ENCODE results near the gene ERVV-1.

Gene ERVV-1

GRCh38 chr19:53004242-53004641 lies 9.5 kb upstream of the ERVV-1 start:
- TF ChIP-seq, protein P1, sequence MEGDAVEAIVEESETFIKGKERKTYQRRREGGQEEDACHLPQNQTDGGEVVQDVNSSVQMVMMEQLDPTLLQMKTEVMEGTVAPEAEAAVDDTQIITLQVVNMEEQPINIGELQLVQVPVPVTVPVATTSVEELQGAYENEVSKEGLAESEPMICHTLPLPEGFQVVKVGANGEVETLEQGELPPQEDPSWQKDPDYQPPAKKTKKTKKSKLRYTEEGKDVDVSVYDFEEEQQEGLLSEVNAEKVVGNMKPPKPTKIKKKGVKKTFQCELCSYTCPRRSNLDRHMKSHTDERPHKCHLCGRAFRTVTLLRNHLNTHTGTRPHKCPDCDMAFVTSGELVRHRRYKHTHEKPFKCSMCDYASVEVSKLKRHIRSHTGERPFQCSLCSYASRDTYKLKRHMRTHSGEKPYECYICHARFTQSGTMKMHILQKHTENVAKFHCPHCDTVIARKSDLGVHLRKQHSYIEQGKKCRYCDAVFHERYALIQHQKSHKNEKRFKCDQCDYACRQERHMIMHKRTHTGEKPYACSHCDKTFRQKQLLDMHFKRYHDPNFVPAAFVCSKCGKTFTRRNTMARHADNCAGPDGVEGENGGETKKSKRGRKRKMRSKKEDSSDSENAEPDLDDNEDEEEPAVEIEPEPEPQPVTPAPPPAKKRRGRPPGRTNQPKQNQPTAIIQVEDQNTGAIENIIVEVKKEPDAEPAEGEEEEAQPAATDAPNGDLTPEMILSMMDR (IDR thresholded peaks at IDR 0.05; ENCODE audit: low read depth, low read length) = no peak
- no peak for DNase-seq (ENCODE audit: low read depth, low spot score)
- no peak overlapping the region for H3K4me3 ChIP-seq (ENCODE audit: low read depth, low read length)
- in situ Hi-C loops (cut with HindIII; ENCODE audit: low sequenced_read_pairs) = no loop called here

DNA sequence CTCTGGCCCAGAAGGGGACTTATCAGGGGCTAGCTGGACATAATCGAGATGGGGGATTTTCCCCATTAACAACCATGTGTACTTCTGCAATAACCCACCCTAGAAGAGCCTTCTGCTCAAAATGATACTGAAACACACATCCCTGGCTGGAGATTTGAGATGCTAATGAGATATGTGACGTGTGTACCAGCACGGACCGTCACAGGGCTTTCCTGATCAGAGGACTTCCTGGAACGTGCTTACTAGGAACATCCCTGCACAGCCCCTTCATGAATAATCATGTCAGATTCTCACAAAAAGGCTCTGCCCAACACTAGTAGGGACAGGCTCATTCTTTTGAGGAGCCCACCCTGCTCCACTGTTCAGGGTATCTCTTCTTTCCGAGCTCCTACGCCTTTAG lies 6.5 kb upstream of the ERVV-1 start:
- in situ Hi-C loops (cut with HindIII; ENCODE audit: low sequenced_read_pairs) = no loop called here
- TF ChIP-seq, protein P1 (IDR thresholded peaks at IDR 0.05; ENCODE audit: low read depth, low read length) = no peak
- H3K4me3 ChIP-seq (ENCODE audit: low read depth, low read length) = no peak overlapping the region

GRCh38 chr19:53007606-53008005 lies 6.1 kb upstream of the ERVV-1 start:
- no peak for DNase-seq (ENCODE audit: low read depth, low spot score)
- H3K4me3 ChIP-seq (ENCODE audit: low read depth, low read length) = no peak overlapping the region
- TF ChIP-seq, protein P1 (IDR thresholded peaks at IDR 0.05; ENCODE audit: low read depth, low read length) = no peak
- in situ Hi-C loops (cut with HindIII; ENCODE audit: low sequenced_read_pairs) = no loop called here

More for the DNA sequence above, 6.5 kb upstream of the ERVV-1 start:
- DNase-seq (ENCODE audit: low read depth, low spot score) = no peak

- in situ Hi-C loops (cut with HindIII; ENCODE audit: low sequenced_read_pairs) = no loop called here
- DNase-seq (ENCODE audit: low read depth, low spot score) = no peak
- TF ChIP-seq, protein P1 (IDR thresholded peaks at IDR 0.05; ENCODE audit: low read depth, low read length) = no peak
- no peak overlapping the region for H3K4me3 ChIP-seq (ENCODE audit: low read depth, low read length)
Measured at GRCh38 chr19:53008061-53008778, 5.5 kb upstream of the ERVV-1 start.

DNA sequence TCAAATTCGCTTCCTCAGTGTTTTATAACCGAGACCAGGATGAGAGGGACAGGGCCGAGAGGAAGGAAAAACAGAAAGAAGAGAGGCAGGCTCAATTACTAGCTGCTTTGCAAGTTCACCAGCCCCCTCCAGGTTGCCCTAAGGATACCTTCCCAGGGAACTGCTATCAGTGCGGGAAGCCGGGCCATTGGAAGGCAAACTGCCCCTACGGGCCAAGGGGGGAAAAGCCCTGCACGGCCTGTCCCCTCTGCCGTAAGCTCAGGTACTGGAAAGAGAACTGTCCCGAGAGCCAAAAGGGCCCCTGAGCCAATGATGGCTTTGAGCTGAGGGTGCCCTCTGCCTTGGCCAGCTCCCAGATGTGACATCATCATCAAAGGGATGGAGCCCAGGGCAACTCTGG lies 3.2 kb upstream of the ERVV-1 start:
- TF ChIP-seq, protein P1 (IDR thresholded peaks at IDR 0.05; ENCODE audit: low read depth, low read length) = no peak

DNA sequence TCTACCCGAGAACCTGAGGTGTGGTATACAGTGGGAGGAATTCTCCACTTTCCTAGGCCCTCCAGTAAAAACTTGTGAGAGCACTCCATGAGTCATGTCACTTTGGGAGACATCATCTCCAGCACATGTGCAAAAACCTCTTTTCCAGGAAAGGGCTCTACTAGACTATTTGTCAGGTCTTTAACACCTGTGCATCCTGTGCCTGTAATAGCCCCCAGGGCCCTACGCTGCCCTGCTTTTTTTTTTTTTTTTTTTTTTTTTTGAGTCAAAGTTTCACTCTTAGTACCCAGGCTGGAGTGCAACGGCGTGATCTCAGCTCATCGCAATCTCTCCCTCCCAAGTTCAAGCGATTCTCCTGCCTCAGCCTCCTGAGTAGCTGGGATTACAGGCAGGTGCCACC lies 1.7 kb upstream of the ERVV-1 start:
- TF ChIP-seq, protein P1 (IDR thresholded peaks at IDR 0.05; ENCODE audit: low read depth, low read length) = no peak
- no peak overlapping the region for H3K4me3 ChIP-seq (ENCODE audit: low read depth, low read length)

More for the DNA sequence above, 3.2 kb upstream of the ERVV-1 start:
- DNase-seq (ENCODE audit: low read depth, low spot score) = no peak
- in situ Hi-C loops (cut with HindIII; ENCODE audit: low sequenced_read_pairs) = no loop called here
- no peak overlapping the region for H3K4me3 ChIP-seq (ENCODE audit: low read depth, low read length)

More for the DNA sequence above, 1.7 kb upstream of the ERVV-1 start:
- in situ Hi-C loops (cut with HindIII; ENCODE audit: low sequenced_read_pairs) = no loop called here
- no peak for DNase-seq (ENCODE audit: low read depth, low spot score)

All from astrocyte of the spinal cord (primary cell).